HG02571 (cell line): Measurements from ENCODE around the gene SP1.
"Not testable (repeated sequence)": the region's sequence is repeated elsewhere in the genome, so short reads cannot be mapped to it uniquely, and the experiment has no call there.

ENCODE experiments used
- ATAC-seq: cut with Tn5 transposase; IDR thresholded peaks from one replicate; pipeline ENCODE4 v1.9.1; 2021; ENCODE audit warnings: mild to moderate bottlenecking, moderate library complexity; ENCODE audit not compliant: unreplicated experiment

Gene SP1

GRCh38 chr12:53410951-53411350, 31.0 kb downstream of the SP1 start:
- ATAC-seq, result no peak

DNA sequence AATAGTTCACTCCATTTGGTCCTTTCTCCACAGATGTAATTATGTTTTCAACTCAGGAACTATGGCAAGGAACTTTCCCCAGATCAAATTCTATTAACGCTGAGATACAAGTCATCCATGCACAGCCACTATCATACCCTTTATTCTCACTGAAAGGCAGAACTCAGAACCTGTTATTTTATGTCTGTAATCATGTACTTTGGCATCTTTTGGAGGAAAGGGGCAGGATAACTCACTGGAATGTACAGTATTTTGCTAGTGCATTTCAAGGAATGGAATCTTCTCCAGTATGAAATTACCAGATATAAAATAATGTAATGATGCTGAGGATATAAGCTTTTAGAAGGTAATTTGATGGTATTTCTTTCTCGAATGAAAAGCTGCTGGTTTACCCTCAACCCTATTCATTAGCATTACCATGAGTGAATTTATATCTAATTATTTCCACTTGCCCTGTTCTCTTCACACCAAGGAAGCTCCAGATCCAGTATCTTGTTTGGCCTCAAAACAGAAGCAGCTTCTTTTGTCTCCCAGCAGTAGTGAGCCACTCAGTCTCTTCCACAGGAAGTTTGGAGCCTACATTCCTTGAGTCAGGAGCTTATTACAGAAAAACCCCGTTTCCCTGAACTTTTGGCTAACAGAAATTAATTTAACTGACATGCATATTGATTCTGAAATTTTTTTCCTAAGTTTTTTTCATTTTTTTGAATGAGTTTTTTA, 33.7 kb downstream of the SP1 start:
- no peak for ATAC-seq

GRCh38 chr12:53414756-53415417, 34.9 kb downstream of the SP1 start:
- ATAC-seq, result no peak

DNA sequence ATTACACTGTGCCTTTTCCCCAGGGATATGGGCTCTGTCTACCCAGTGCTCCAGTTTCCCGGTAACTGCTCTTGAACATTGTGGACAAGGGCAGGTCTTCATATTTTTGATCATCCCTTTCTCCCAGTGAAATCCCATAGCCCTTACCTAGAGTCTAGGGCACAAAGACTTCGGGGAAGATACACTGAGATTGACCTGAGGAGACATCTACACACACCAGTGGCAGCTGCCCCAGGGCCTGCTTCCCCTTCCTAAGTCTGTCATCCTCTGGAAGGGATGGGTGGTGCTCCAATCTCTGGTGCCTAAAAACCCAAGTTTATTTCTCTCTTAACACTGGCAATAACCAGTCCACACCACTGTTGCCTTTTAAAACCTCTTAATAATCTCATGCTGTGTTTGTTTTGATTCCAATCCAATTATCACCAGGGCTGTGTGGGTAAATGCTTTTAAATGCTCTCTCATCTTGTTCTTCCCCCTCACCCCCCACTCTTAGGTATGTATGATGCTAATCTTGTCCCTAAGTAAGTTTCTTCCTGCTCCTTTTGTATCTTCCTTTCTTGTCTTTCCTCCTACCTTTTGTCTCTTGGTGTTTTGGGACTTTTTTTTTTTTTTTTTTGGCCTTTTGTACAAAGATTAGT, 35.9 kb downstream of the SP1 start:
- not testable (repeated sequence) for ATAC-seq

DNA sequence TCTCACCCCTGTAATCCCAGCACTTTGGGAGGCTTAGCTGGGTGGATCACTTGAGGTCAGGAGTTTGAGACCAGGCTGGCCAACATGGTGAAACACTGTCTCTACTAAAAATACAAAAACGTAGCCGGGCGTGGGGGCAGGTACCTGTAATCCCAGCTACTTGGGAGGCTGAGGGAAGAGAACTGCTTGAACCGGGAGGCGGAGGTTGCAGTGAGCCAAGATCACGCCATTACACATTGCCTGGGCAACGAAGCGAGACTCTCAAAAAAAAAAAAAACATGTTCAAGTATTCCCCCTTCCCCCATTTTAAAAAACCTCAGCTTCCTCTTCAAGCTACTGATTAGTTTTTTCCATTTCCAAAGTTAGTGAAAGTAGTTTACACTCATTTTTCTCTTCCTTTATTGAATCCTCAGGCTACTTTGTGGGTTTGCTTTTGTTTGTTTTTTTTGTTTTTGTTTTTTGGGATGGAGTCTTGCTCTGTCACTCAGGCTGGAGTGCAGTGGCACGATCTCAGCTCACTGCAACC, 37.4 kb downstream of the SP1 start:
- ATAC-seq, result not testable (repeated sequence)

- ATAC-seq, result no peak
Observed at GRCh38 chr12:53418221-53418620, 38.2 kb downstream of the SP1 start.

DNA sequence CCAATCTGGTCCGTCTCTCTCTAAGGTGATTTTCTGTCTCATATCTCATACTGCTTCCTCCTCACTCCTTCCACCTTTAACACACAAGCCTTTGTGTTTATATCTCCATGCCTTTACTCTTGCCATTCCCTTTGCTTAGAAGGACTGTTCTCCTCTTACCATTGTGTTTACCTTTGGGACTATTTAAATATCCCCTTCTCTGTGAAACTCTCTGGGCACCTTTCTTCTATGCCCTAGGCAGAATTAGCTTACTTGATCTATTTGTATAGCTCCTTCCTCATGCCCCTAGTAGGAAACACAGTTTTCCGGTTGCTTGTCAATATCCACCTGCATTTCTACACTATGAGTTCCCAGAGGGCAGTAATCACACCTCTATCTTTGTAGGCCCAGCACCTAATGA, 39.8 kb downstream of the SP1 start:
- ATAC-seq, result no peak

DNA sequence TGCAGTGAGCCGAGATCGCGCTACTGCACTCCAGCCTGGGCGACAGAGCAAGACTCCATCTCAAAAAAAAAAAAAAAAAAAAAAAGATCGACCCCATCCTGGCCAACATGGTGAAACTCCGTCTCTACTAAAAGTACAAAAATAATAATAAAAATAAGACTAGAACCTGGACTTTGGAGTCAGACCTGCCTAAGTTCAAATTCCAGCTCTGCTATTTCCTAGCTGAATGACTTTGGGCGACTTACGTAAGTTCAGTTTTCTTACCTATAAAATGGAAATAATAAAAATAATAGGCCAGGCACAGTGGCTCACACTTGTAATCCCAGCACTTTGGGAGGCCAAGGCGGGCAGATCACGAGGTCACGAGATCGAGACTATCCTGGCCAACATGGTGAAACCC, 42.3 kb downstream of the SP1 start:
- ATAC-seq, result not testable (repeated sequence)

DNA sequence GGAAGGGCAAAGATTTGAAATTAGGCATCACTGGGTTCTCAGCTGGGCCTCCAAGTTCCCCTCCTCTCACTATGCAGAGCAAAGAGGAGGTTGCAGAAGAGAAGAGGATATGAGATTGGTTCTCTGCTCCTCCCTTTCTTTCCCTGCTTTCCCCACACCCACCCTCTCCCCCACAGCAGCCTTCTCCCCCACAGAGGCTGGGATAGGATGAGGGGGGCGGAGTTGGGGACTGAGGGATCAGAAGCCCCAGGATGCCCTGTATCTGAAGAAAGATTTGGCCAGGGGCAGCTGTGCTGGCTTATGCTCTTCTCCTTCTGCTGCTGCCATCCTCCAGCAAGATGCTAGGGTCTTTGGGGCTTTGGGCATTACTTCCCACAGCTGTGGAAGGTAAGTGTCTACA, 43.6 kb downstream of the SP1 start, which contains the start of gene AMHR2:
AMHR2 (plus strand) TSS at position 259 of the 400 bp plus-strand sequence; CDS start at position 339, 80 bp downstream.
- no peak for ATAC-seq

- no peak for ATAC-seq
Observed at GRCh38 chr12:53424626-53425514, 44.9 kb downstream of the SP1 start.

DNA sequence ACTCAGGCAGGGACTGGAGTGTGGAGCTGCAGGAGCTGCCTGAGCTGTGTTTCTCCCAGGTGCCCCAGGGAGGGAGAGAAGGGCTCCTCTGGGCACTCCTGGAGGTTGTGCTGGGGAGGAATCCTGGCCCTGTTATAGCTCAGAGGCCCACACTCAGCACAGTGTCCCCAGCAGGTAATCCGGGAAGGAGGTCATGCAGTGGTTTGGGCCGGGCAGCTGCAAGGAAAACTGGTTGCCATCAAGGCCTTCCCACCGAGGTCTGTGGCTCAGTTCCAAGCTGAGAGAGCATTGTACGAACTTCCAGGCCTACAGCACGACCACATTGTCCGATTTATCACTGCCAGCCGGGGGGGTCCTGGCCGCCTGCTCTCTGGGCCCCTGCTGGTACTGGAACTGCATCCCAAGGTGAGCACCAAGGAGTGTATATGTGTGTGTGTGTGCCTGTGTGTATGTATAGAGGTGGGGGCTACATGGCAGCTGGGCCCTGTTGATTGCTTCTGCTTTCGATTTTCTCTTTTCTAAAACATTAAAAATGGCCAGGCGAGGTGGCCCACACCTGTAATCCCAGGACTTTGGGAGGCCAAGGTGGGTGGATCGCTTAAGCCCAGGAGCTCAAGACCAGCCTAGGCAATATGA, 45.7 kb downstream of the SP1 start:
- no peak for ATAC-seq

DNA sequence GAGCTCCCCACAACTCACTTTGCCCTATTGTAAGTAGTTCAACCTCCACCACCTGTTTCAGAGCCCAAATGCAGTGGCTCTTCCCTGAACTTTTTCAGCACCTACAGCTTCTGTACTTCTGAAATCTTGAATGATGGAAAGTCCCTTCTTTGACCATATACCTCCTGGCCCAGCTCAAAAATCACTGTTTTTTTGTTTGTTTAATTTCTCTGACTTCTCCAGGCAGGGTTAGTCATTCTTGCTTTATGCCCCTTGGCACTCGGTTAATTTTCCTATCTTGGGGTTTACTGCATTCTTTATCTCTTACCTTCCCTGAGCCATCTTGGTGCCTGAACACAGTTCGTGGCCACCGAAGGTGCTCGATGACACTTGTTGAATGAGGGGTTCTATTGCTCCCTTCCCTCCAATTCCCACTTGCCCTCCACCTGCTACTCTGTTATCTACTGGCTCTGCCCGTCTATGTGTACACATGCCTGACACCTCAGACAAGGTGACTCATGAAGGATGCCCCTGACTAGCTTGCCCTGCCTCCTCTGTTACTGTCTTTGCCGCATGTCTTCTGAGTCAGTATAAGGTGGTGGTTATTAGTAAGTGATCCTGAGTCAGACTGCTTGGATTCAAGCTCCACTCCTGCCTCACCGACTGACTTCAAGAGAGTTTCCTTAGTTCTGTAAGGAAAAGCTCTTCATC, 48.1 kb downstream of the SP1 start:
- no peak for ATAC-seq

GRCh38 chr12:53428741-53429140, 48.8 kb downstream of the SP1 start:
- ATAC-seq, result no peak

DNA sequence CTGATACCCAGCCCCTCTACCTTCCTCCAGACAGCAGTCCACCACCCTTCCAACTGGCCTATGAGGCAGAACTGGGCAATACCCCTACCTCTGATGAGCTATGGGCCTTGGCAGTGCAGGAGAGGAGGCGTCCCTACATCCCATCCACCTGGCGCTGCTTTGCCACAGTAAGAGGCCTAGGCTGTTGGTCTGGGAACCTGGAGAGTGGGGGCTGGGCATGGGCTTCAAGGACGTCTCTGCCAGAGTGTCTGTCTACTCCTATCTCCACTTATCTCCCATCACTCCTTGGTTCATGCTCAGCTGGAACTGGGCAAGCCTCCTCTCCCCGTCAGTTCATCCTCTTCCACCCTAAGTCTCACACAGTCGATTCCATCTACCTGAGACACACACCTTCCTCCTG, 50.1 kb downstream of the SP1 start:
- no peak for ATAC-seq

DNA sequence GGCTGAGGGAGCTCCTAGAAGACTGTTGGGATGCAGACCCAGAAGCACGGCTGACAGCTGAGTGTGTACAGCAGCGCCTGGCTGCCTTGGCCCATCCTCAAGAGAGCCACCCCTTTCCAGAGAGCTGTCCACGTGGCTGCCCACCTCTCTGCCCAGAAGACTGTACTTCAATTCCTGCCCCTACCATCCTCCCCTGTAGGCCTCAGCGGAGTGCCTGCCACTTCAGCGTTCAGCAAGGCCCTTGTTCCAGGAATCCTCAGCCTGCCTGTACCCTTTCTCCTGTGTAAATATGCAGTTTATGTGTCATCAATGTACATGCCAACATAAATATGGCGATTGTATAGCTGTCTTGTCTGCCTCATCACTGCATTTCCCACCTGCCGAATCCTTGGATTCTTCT, 51.2 kb downstream of the SP1 start:
- no peak for ATAC-seq

GRCh38 chr12:53435326-53435725, 55.4 kb downstream of the SP1 start:
- ATAC-seq, result not testable (repeated sequence)

- not testable (repeated sequence) for ATAC-seq
Observed at GRCh38 chr12:53439582-53439981, 59.6 kb downstream of the SP1 start.

GRCh38 chr12:53441040-53441833, 61.3 kb downstream of the SP1 start, which contains the start of gene PRR13:
Gene PRR13, plus strand, starts transcription at chr12:53441734. Its CDS starts 981 bp downstream, at chr12:53442715.
- ATAC-seq, result peak; percentile 99

- ATAC-seq, result no peak
Observed at GRCh38 chr12:53443955-53444354, 64.0 kb downstream of the SP1 start.
